Measurements from ENCODE around the gene CD244.
"Not testable (repeated sequence)": the region's sequence is repeated elsewhere in the genome, so short reads cannot be mapped to it uniquely, and the experiment has no call there.

The CD244 gene

DNA sequence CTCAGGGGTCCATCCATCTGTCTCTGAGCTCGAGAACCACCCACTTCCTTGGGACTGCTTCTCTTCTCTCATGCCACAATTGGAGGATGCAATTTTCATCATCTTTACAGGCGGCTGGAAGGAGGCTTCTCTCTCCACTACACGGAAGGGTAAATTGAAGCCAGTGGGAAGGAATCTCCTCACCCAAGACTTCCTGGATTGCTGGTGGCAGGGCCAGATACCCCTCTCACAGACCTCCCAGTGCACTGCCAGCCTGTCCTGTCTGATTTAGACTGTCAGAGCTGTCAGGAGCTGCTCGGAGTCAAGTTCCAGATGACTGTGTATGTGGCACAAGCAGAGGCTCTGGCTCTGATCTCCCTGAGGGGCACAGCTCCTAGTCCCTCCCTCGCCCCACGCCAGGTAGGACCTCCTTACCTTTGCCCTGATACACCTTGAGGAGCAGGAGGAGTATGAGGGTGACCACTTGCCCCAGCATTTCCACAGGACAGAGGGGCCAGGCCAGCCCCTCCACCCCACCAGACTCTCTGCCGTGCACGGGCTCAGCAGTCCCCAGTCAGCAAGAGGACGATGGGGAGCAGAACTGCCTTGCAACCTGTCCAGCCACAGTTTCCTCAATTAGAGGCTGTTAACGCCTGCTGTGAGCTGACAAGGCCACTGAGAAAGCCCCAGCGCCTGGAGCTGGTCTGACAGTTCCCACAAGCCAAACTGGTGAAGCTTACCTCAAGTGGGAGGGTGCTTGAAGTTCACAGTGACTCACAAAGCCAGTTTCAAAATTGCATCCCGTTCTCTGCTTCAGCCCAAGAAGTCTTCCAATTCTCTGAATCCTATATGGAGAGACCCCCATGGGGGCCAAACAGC, at the start of gene CD244:
CD244 (minus strand) TSS at position 685 of the 858 bp plus-strand sequence; CDS start at position 475, 210 bp downstream.
- Histone ChIP-seq H3K27me3 (ENCODE audit: control insufficient read depth in 5 of 5, insufficient read depth in 4 of 5, low read length in 5 of 5) (peaks cover 0 to 5% (median 3%) of the 10 kb centered on the region in 5 donors), H3K27ac (ENCODE audit: low read depth, low read length) (no peak within 1 kb of the TSS), H3K9ac (ENCODE audit: low read length in 5 of 5) (no peak within 1 kb of the TSS), H3K4me3 (ENCODE audit: low read depth in 1 of 5, low read length in 5 of 5) (peak within 1 kb of the TSS in 1 of 5 donors; percentile 20), H3K36me3 (ENCODE audit: control insufficient read depth in 5 of 5, insufficient read depth in 5 of 5, low read length in 5 of 5) (no peaks in the 10 kb centered on the region), H3K4me1 (ENCODE audit: control insufficient read depth in 5 of 5, insufficient read depth in 5 of 5, low read length in 5 of 5) (peaks cover 0 to 34% (median 12%) of the 10 kb centered on the region in 5 donors), H3K9me3 (ENCODE audit: control insufficient read depth in 5 of 5, low read length in 5 of 5) (no peaks in the 10 kb centered on the region)

GRCh38 chr1:160911925-160912324, 49.2 kb upstream of the CD244 start:
- Histone ChIP-seq H3K27ac (ENCODE audit: low read depth, low read length) (no peak overlapping the region), H3K4me1 (ENCODE audit: control insufficient read depth in 5 of 5, insufficient read depth in 5 of 5, low read length in 5 of 5) (no peaks in the 10 kb centered on the region), H3K4me3 (ENCODE audit: low read depth in 1 of 5, low read length in 5 of 5) (no peak overlapping the region), H3K27me3 (ENCODE audit: control insufficient read depth in 5 of 5, insufficient read depth in 4 of 5, low read length in 5 of 5) (peaks cover 0 to 3% (median 0%) of the 10 kb centered on the region in 5 donors), H3K9ac (ENCODE audit: low read length in 5 of 5) (no peak overlapping the region), H3K36me3 (ENCODE audit: control insufficient read depth in 5 of 5, insufficient read depth in 5 of 5, low read length in 5 of 5) (no peaks in the 10 kb centered on the region), H3K9me3 (ENCODE audit: control insufficient read depth in 5 of 5, low read length in 5 of 5) (no peaks in the 10 kb centered on the region)

DNA sequence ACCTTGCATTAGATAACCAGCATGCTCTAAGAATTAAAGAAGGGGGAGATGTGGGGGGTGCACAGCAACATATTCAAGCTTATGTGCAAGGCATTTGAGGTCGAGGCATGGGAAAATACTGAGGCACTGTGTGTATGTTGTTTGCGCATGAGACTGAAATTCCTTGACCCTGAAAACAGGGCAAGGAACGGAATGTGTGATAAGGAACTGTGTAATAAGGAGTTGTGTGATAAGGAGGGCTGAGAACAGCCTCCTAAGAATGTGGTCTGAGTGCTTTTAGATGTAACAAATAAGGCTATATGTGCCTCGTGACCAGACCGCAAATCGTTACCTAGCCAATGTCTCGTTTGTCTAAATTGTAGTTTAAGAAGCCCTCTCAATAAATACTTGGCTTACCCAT, 48.8 kb upstream of the CD244 start:
- Histone ChIP-seq H3K9me3 (ENCODE audit: control insufficient read depth in 5 of 5, low read length in 5 of 5) (no peaks in the 10 kb centered on the region), H3K4me3 (ENCODE audit: low read depth in 1 of 5, low read length in 5 of 5) (no peak overlapping the region), H3K27me3 (ENCODE audit: control insufficient read depth in 5 of 5, insufficient read depth in 4 of 5, low read length in 5 of 5) (peaks cover 0 to 3% (median 0%) of the 10 kb centered on the region in 5 donors), H3K4me1 (ENCODE audit: control insufficient read depth in 5 of 5, insufficient read depth in 5 of 5, low read length in 5 of 5) (no peaks in the 10 kb centered on the region), H3K27ac (ENCODE audit: low read depth, low read length) (no peak overlapping the region), H3K36me3 (ENCODE audit: control insufficient read depth in 5 of 5, insufficient read depth in 5 of 5, low read length in 5 of 5) (no peaks in the 10 kb centered on the region), H3K9ac (ENCODE audit: low read length in 5 of 5) (no peak overlapping the region)

- H3K9ac ChIP-seq (ENCODE audit: low read length in 5 of 5), result no peak overlapping the region
- no peaks in the 10 kb centered on the region for H3K9me3 ChIP-seq (ENCODE audit: control insufficient read depth in 5 of 5, low read length in 5 of 5)
- peaks cover 0 to 3% (median 0%) of the 10 kb centered on the region in 5 donors for H3K27me3 ChIP-seq (ENCODE audit: control insufficient read depth in 5 of 5, insufficient read depth in 4 of 5, low read length in 5 of 5)
- H3K27ac ChIP-seq (ENCODE audit: low read depth, low read length), result no peak overlapping the region
- H3K4me1 ChIP-seq (ENCODE audit: control insufficient read depth in 5 of 5, insufficient read depth in 5 of 5, low read length in 5 of 5), result no peaks in the 10 kb centered on the region
- H3K4me3 ChIP-seq (ENCODE audit: low read depth in 1 of 5, low read length in 5 of 5), result no peak overlapping the region
- H3K36me3 ChIP-seq (ENCODE audit: control insufficient read depth in 5 of 5, insufficient read depth in 5 of 5, low read length in 5 of 5), result no peaks in the 10 kb centered on the region
These were observed 47.6 kb upstream of the CD244 start for GRCh38 chr1:160910170-160910750.

DNA sequence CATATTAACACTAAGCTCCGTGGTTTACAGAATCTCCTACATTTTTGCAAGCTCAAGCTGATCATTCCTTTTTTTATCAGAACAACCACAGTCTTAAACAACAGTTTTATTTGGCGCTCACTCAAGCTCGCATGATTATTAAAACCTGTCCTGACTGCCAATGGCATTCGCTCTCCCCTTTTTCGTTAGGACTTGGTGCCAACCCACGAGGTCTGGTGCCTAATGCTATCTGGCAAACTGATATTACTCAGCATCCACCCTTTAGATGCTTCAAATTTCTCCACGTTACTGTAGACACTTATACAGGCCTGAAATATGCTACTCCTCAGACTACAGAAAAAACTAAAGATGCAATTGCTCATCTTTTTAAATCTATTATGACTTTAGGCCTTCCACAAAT, 45.3 kb upstream of the CD244 start:
- no peak overlapping the region for H3K9ac ChIP-seq (ENCODE audit: low read length in 5 of 5)
- no peaks in the 10 kb centered on the region for H3K36me3 ChIP-seq (ENCODE audit: control insufficient read depth in 5 of 5, insufficient read depth in 5 of 5, low read length in 5 of 5)
- no peaks in the 10 kb centered on the region for H3K9me3 ChIP-seq (ENCODE audit: control insufficient read depth in 5 of 5, low read length in 5 of 5)
- no peak overlapping the region for H3K27ac ChIP-seq (ENCODE audit: low read depth, low read length)
- no peak overlapping the region for H3K4me3 ChIP-seq (ENCODE audit: low read depth in 1 of 5, low read length in 5 of 5)
- no peaks in the 10 kb centered on the region for H3K4me1 ChIP-seq (ENCODE audit: control insufficient read depth in 5 of 5, insufficient read depth in 5 of 5, low read length in 5 of 5)
- peaks cover 0 to 3% (median 0%) of the 10 kb centered on the region in 5 donors for H3K27me3 ChIP-seq (ENCODE audit: control insufficient read depth in 5 of 5, insufficient read depth in 4 of 5, low read length in 5 of 5)

GRCh38 chr1:160905617-160905989, 42.9 kb upstream of the CD244 start:
- Histone ChIP-seq H3K9me3 (ENCODE audit: control insufficient read depth in 5 of 5, low read length in 5 of 5) (no peaks in the 10 kb centered on the region), H3K4me1 (ENCODE audit: control insufficient read depth in 5 of 5, insufficient read depth in 5 of 5, low read length in 5 of 5) (no peaks in the 10 kb centered on the region), H3K9ac (ENCODE audit: low read length in 5 of 5) (no peak overlapping the region), H3K36me3 (ENCODE audit: control insufficient read depth in 5 of 5, insufficient read depth in 5 of 5, low read length in 5 of 5) (no peaks in the 10 kb centered on the region), H3K4me3 (ENCODE audit: low read depth in 1 of 5, low read length in 5 of 5) (no peak overlapping the region), H3K27ac (ENCODE audit: low read depth, low read length) (no peak overlapping the region), H3K27me3 (ENCODE audit: control insufficient read depth in 5 of 5, insufficient read depth in 4 of 5, low read length in 5 of 5) (peaks cover 0 to 4% (median 0%) of the 10 kb centered on the region in 5 donors)

DNA sequence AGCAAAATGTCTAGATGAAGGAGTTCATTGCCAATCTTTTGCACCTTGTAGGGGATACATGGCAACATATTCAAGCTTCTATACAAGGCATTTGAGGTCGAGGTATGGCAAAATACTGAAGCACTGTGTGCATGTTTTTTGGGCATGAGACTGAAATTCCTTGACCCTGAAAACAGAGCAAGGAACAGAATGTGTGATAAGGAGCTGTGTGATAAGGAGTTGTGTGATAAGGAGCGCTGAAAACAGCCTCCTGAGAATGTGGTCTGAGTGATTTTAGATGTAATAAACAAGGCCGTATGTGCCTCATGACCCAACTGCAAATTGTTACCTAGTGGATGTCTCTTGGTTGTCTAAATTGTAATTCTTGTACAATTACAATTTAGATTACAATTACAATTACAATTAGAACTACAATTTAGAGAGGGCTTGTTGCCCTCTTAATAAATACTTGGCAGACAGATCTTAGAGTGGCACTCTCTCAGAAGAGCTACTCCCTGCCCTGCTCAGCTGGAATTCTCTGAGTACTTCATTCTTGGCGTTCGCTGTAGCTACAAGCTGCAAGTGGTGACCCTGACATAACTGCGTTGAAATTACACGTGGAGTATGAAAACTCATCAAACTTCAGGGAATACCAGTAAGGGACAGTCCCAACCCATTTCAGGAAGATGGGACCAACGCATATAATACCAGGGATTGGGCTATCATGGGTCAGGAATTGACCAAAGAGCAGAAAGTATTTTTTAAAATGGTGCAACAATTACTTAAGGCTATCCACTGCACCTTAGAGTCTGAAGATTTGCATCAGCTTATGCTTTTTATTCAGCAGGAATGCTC, 42.3 kb upstream of the CD244 start:
- H3K4me1 ChIP-seq (ENCODE audit: control insufficient read depth in 5 of 5, insufficient read depth in 5 of 5, low read length in 5 of 5), result no peaks in the 10 kb centered on the region
- H3K36me3 ChIP-seq (ENCODE audit: control insufficient read depth in 5 of 5, insufficient read depth in 5 of 5, low read length in 5 of 5), result no peaks in the 10 kb centered on the region
- H3K27me3 ChIP-seq (ENCODE audit: control insufficient read depth in 5 of 5, insufficient read depth in 4 of 5, low read length in 5 of 5), result peaks cover 0 to 4% (median 0%) of the 10 kb centered on the region in 5 donors
- H3K9me3 ChIP-seq (ENCODE audit: control insufficient read depth in 5 of 5, low read length in 5 of 5), result no peaks in the 10 kb centered on the region
- no peak overlapping the region for H3K4me3 ChIP-seq (ENCODE audit: low read depth in 1 of 5, low read length in 5 of 5)
- no peak overlapping the region for H3K27ac ChIP-seq (ENCODE audit: low read depth, low read length)
- H3K9ac ChIP-seq (ENCODE audit: low read length in 5 of 5), result no peak overlapping the region

DNA sequence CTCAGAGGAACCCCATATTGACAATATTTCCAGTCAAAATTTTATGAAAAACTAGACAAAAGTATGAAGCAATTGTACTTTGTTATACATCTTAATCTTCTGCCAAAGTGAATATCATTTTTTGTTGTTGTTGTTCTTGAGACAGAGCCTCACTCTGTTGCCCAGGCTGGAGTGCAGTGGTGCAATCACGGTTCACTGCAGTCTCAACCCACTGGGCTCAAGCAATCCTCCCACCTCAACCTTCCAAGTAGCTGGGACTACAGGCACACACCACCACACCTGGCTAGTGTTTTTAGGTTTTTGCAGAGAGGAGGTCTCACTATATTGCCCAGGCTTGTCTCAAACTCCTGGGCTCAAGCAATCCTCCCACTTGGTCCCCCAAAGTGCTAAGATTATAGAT, 39.6 kb upstream of the CD244 start:
- H3K9me3 ChIP-seq (ENCODE audit: control insufficient read depth in 5 of 5, low read length in 5 of 5); H3K4me1 ChIP-seq (ENCODE audit: control insufficient read depth in 5 of 5, insufficient read depth in 5 of 5, low read length in 5 of 5); H3K4me3 ChIP-seq (ENCODE audit: low read depth in 1 of 5, low read length in 5 of 5); H3K27ac ChIP-seq (ENCODE audit: low read depth, low read length); H3K27me3 ChIP-seq (ENCODE audit: control insufficient read depth in 5 of 5, insufficient read depth in 4 of 5, low read length in 5 of 5); H3K36me3 ChIP-seq (ENCODE audit: control insufficient read depth in 5 of 5, insufficient read depth in 5 of 5, low read length in 5 of 5); H3K9ac ChIP-seq (ENCODE audit: low read length in 5 of 5): not testable (repeated sequence)

DNA sequence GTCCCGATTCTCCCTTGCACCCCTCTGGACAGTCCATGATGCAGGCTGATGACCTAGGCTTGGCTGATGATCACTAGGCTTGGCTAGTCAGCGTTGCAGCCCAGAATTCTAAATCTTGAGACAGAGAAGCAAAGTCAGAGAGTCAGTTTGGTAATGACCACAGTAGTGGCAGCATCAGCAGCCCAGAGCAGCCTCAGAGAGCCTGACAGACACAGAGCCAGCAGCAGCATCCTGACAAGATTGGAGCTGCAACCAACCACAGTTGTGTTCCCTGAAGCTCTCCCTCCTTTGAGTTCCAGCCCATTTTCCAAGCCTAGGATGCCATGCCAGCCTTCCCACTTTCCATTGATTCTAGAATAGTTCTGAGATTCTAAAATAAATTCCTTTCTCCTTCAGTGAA, 39.1 kb upstream of the CD244 start:
- Histone ChIP-seq H3K4me3 (ENCODE audit: low read depth in 1 of 5, low read length in 5 of 5) (no peak overlapping the region), H3K36me3 (ENCODE audit: control insufficient read depth in 5 of 5, insufficient read depth in 5 of 5, low read length in 5 of 5) (no peaks in the 10 kb centered on the region), H3K4me1 (ENCODE audit: control insufficient read depth in 5 of 5, insufficient read depth in 5 of 5, low read length in 5 of 5) (no peaks in the 10 kb centered on the region), H3K9ac (ENCODE audit: low read length in 5 of 5) (no peak overlapping the region), H3K27me3 (ENCODE audit: control insufficient read depth in 5 of 5, insufficient read depth in 4 of 5, low read length in 5 of 5) (peaks cover 0 to 4% (median 0%) of the 10 kb centered on the region in 5 donors), H3K9me3 (ENCODE audit: control insufficient read depth in 5 of 5, low read length in 5 of 5) (no peaks in the 10 kb centered on the region), H3K27ac (ENCODE audit: low read depth, low read length) (no peak overlapping the region)

GRCh38 chr1:160900683-160901082, 38.0 kb upstream of the CD244 start:
- not testable (repeated sequence) for H3K27me3 ChIP-seq (ENCODE audit: control insufficient read depth in 5 of 5, insufficient read depth in 4 of 5, low read length in 5 of 5); H3K4me1 ChIP-seq (ENCODE audit: control insufficient read depth in 5 of 5, insufficient read depth in 5 of 5, low read length in 5 of 5); H3K36me3 ChIP-seq (ENCODE audit: control insufficient read depth in 5 of 5, insufficient read depth in 5 of 5, low read length in 5 of 5); H3K9ac ChIP-seq (ENCODE audit: low read length in 5 of 5); H3K9me3 ChIP-seq (ENCODE audit: control insufficient read depth in 5 of 5, low read length in 5 of 5); H3K4me3 ChIP-seq (ENCODE audit: low read depth in 1 of 5, low read length in 5 of 5); H3K27ac ChIP-seq (ENCODE audit: low read depth, low read length)

All from subcutaneous abdominal adipose tissue (tissue), 5 donors.